ENCODE measurements around the gene VAC14. TPM values are rescaled to one million over a fixed set of nuclear protein-coding genes. Genes with fewer than 3 reads are reported as not detected.

VAC14 gene
- total RNA-seq, 4 donors from 2014 or later, result 31.1 to 47.0 (median 37.0) TPM

DNA sequence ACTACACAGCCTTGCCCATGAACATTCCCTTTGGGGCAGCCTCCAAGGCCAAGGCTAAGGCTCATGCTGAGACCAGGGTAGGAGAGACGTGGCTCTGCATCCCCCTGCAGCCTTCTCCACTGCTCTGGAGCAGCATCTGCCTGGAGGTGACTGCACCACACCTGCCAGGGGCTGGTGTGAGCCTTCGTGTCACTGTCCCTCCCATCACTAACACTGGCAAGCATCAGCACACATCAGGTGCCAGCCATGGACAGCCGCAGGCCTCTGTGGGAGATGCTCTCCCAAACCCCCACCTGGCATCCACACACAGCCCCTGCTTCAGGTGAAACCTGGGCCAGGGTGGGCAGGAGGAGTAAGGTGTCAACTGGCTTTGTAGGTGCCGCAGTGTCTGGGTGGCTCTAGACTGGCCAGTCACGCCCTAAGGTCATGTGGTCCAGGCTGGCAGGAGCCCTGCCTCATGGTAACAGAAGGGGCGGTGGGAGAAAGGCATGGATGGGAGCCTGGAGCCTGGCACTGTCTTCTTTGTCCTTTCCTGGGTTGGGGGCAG lies 97.0 kb downstream of the VAC14 start:
- WGBS, result 64% methylated on average over 4 of the region's 6 CpGs
- H3K9me3 ChIP-seq, result no peaks in the 10 kb centered on the region
- no peak for TF ChIP-seq POLR2AphosphoS5 (IDR thresholded peaks at IDR 0.05)
- TF ChIP-seq, protein P1, sequence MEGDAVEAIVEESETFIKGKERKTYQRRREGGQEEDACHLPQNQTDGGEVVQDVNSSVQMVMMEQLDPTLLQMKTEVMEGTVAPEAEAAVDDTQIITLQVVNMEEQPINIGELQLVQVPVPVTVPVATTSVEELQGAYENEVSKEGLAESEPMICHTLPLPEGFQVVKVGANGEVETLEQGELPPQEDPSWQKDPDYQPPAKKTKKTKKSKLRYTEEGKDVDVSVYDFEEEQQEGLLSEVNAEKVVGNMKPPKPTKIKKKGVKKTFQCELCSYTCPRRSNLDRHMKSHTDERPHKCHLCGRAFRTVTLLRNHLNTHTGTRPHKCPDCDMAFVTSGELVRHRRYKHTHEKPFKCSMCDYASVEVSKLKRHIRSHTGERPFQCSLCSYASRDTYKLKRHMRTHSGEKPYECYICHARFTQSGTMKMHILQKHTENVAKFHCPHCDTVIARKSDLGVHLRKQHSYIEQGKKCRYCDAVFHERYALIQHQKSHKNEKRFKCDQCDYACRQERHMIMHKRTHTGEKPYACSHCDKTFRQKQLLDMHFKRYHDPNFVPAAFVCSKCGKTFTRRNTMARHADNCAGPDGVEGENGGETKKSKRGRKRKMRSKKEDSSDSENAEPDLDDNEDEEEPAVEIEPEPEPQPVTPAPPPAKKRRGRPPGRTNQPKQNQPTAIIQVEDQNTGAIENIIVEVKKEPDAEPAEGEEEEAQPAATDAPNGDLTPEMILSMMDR (IDR thresholded peaks at IDR 0.05), result no peak
- TF ChIP-seq POLR2A (IDR thresholded peaks at IDR 0.05; ENCODE audit: low read depth), result no peak
- no peak for TF ChIP-seq EP300 (IDR thresholded peaks at IDR 0.05)
- H3K27ac ChIP-seq (replicated peaks in 1 of 4), result peak overlapping the region; percentile 91 to 99 (median 96)
- intact Hi-C loops (cut with DNase I), result no loop called here
- H3K36me3 ChIP-seq, result no peaks in the 10 kb centered on the region
- peaks cover 80 to 96% (median 95%) of the 10 kb centered on the region in 4 donors for H3K4me1 ChIP-seq
- no peak for DNase-seq (ENCODE audit: extremely low spot score)
- H3K4me3 ChIP-seq, result no peak overlapping the region
- H3K27me3 ChIP-seq, result no peaks in the 10 kb centered on the region

DNA sequence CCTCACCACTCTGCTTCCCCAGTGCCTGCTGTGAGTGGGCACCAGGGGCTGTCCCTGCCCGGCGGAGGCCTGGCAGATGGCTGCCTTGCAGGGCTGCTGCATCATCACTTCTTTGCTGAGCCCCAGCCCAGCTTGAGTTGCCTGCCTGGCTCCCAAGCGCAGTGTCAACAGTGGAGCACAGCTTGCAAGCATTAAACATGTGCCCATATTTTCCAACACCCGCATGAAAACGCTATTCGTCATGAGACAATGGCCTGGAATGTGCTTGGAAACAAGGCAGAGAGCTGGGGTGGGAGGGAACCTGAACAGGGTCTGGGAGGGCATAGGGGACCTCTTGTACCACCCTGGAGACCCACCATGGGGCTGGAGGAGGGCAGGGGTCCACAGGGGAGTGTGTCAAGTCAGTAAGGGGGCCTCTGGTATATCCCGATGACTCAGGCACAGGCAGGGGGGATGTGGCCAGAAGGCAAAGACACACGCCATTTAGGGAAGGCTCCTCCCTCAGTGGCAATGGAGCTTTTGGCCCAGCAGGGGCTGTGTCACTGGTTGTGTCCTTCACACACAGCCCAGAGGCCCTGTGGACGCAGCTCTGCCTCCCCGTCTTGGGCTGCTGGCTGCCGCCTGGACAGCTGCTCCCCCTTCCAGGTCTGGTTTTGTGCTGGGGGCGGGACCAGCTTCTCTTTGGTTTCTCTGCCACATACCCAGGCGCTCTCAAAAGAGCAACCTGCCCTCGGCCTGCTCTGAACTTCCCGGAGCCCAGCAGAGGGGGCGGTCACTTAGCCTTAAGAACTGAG lies 97.7 kb downstream of the VAC14 start:
- Histone ChIP-seq H3K4me3 (no peak overlapping the region), H3K36me3 (peaks cover 0 to 5% (median 0%) of the 10 kb centered on the region in 4 donors), H3K4me1 (peaks cover 82 to 95% (median 93%) of the 10 kb centered on the region in 4 donors), H3K27me3 (no peaks in the 10 kb centered on the region), H3K27ac (replicated peaks in 1 of 4) (peak overlapping the region; percentile 91 to 99 (median 96)), H3K9me3 (no peaks in the 10 kb centered on the region)
- TF ChIP-seq POLR2A (IDR thresholded peaks at IDR 0.05; ENCODE audit: low read depth) (no peak), EP300 (IDR thresholded peaks at IDR 0.05) (peak; percentile 48), POLR2AphosphoS5 (IDR thresholded peaks at IDR 0.05) (peak; percentile 82 to 86)
- TF ChIP-seq, protein P1 (IDR thresholded peaks at IDR 0.05), result peak; percentile 18 to 59 (median 23)
- intact Hi-C loops (cut with DNase I), result no loop called here
- no peak for DNase-seq (ENCODE audit: extremely low spot score)
- 25% methylated on average over 10 of the region's 16 CpGs for WGBS

DNA sequence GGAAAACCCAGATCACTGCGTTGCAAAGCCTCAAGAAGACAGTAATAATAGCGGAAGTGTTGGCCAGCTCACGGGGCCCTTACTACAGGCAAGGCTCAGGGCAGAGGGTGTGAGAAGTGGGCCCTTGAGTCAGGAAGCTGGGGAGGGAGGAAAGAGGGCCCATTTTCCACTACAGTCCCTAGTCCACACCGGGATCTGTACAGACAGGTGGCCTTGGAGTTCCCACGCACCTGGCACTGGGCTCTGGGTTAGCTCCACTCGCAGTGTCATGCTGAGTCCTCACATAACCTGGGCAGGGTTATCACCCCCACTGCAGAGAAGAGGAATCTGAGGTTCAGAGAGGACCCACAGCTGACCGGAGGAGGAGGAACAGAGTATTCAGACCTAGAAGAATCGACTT lies 98.3 kb downstream of the VAC14 start:
- no peaks in the 10 kb centered on the region for H3K9me3 ChIP-seq

GRCh38 chr16:70701998-70702397 lies 99.0 kb downstream of the VAC14 start:
- H3K4me1 ChIP-seq, result peaks cover 86 to 95% (median 93%) of the 10 kb centered on the region in 4 donors
- intact Hi-C loops (cut with DNase I), result no loop called here

More for the DNA sequence above, 98.3 kb downstream of the VAC14 start:
- Histone ChIP-seq H3K4me1 (peaks cover 86 to 95% (median 93%) of the 10 kb centered on the region in 4 donors), H3K36me3 (peaks cover 0 to 6% (median 0%) of the 10 kb centered on the region in 4 donors), H3K27ac (replicated peaks in 1 of 4) (peak overlapping the region; percentile 91 to 99 (median 96)), H3K27me3 (no peaks in the 10 kb centered on the region), H3K4me3 (no peak overlapping the region)
- TF ChIP-seq EP300 (IDR thresholded peaks at IDR 0.05) (no peak), POLR2A (IDR thresholded peaks at IDR 0.05; ENCODE audit: low read depth) (no peak), POLR2AphosphoS5 (IDR thresholded peaks at IDR 0.05) (no peak)
- TF ChIP-seq, protein P1 (IDR thresholded peaks at IDR 0.05), result no peak
- no peak for DNase-seq (ENCODE audit: extremely low spot score)
- intact Hi-C loops (cut with DNase I), result no loop called here
- WGBS, result 53% methylated on average over 8 of the region's 8 CpGs

More at GRCh38 chr16:70701998-70702397, 99.0 kb downstream of the VAC14 start:
- Histone ChIP-seq H3K9me3 (no peaks in the 10 kb centered on the region), H3K27me3 (no peaks in the 10 kb centered on the region), H3K4me3 (no peak overlapping the region), H3K36me3 (peaks cover 0 to 6% (median 0%) of the 10 kb centered on the region in 4 donors), H3K27ac (replicated peaks in 1 of 4) (peak overlapping the region; percentile 91 to 99 (median 96))
- TF ChIP-seq, protein P1 (IDR thresholded peaks at IDR 0.05), result no peak
- no peak for DNase-seq (ENCODE audit: extremely low spot score)
- 83% methylated on average over 6 of the region's 8 CpGs for WGBS

All from esophagus muscularis mucosa (tissue), 4 donors.